ENCODE results near the gene CAMTA1.

Gene CAMTA1

GRCh38 chr1:7319196-7319595 lies 533.9 kb downstream of the CAMTA1 start:
- Histone ChIP-seq H3K9me2 (replicated peaks; ENCODE audit: insufficient read depth, low read length) (no peaks in the 10 kb centered on the region), H2AFZ (ENCODE audit: low read length) (no peak overlapping the region), H3K4me2 (ENCODE audit: low read depth, low read length) (no peak overlapping the region), H3K9ac (ENCODE audit: low read length) (no peak overlapping the region), H3K36me3 (replicated peaks; ENCODE audit: insufficient read depth, low read length) (no peaks in the 10 kb centered on the region), H4K20me1 (ENCODE audit: insufficient read depth, low read length) (no peaks in the 10 kb centered on the region), H3K27ac (ENCODE audit: low read length) (no peak overlapping the region), H3K27me3 (replicated peaks; ENCODE audit: insufficient read depth, low read length) (peaks cover 89% of the 10 kb centered on the region), H3K4me3 (ENCODE audit: low read length) (no peak overlapping the region), H3K79me2 (ENCODE audit: low read length) (no peaks in the 10 kb centered on the region), H3F3A (ENCODE audit: insufficient read depth, low read length) (no peaks in the 10 kb centered on the region), H3K4me1 (ENCODE audit: low read length) (no peaks in the 10 kb centered on the region), H3K9me3 (replicated peaks; ENCODE audit: insufficient read depth, low read length) (no peaks in the 10 kb centered on the region)
- TF ChIP-seq EZH2phosphoT487 (IDR thresholded peaks at IDR 0.05; ENCODE audit: low read length), result no peak
- no peak for TF ChIP-seq EZH2 (optimal IDR thresholded peaks at IDR 0.05; ENCODE audit: low read depth, low read length)
- no peak for DNase-seq

GRCh38 chr1:7320661-7321060 lies 535.4 kb downstream of the CAMTA1 start:
- Histone ChIP-seq H3K9me2 (replicated peaks; ENCODE audit: insufficient read depth, low read length) (no peaks in the 10 kb centered on the region), H4K20me1 (ENCODE audit: insufficient read depth, low read length) (no peaks in the 10 kb centered on the region), H2AFZ (ENCODE audit: low read length) (no peak overlapping the region), H3F3A (ENCODE audit: insufficient read depth, low read length) (no peaks in the 10 kb centered on the region), H3K27me3 (replicated peaks; ENCODE audit: insufficient read depth, low read length) (peaks cover 88% of the 10 kb centered on the region), H3K79me2 (ENCODE audit: low read length) (no peaks in the 10 kb centered on the region), H3K27ac (ENCODE audit: low read length) (no peak overlapping the region), H3K4me3 (ENCODE audit: low read length) (no peak overlapping the region), H3K9ac (ENCODE audit: low read length) (no peak overlapping the region), H3K9me3 (replicated peaks; ENCODE audit: insufficient read depth, low read length) (no peaks in the 10 kb centered on the region), H3K36me3 (replicated peaks; ENCODE audit: insufficient read depth, low read length) (no peaks in the 10 kb centered on the region), H3K4me2 (ENCODE audit: low read depth, low read length) (no peak overlapping the region), H3K4me1 (ENCODE audit: low read length) (no peaks in the 10 kb centered on the region)
- TF ChIP-seq EZH2phosphoT487 (IDR thresholded peaks at IDR 0.05; ENCODE audit: low read length) (no peak), EZH2 (optimal IDR thresholded peaks at IDR 0.05; ENCODE audit: low read depth, low read length) (no peak), CTCF (IDR thresholded peaks at IDR 0.05; ENCODE audit: low read length) (no peak)
- no peak for DNase-seq

DNA sequence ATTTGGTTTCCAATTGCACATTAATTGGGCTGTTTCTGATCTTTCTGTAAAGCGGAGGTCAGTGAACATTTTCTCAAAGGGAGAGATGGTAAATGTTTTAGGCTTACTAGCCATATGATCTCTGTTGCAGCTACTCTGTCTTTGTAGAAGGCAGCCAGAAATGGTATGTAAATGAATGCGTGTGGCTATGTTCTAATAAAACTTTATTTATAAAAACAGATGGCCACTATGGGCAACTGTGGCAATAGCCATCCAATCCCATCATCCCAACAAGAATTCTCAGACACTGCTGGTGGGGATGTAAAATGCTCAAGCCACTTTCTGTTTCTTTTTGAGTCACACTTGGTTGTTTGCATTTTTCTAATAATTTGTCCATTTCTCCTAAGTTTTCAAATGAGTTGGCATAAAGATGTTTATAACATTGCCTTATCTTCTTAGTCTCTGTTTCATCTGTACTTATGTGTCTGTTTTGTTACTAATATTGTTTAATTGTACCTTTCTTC lies 537.1 kb downstream of the CAMTA1 start:
- Histone ChIP-seq H3K27ac (ENCODE audit: low read length) (no peak overlapping the region), H3K9me2 (replicated peaks; ENCODE audit: insufficient read depth, low read length) (no peaks in the 10 kb centered on the region), H3K36me3 (replicated peaks; ENCODE audit: insufficient read depth, low read length) (no peaks in the 10 kb centered on the region), H3K9ac (ENCODE audit: low read length) (no peak overlapping the region), H3K4me1 (ENCODE audit: low read length) (no peaks in the 10 kb centered on the region), H3K9me3 (replicated peaks; ENCODE audit: insufficient read depth, low read length) (no peaks in the 10 kb centered on the region), H2AFZ (ENCODE audit: low read length) (no peak overlapping the region), H3K27me3 (replicated peaks; ENCODE audit: insufficient read depth, low read length) (peaks cover 83% of the 10 kb centered on the region), H3K79me2 (ENCODE audit: low read length) (no peaks in the 10 kb centered on the region), H3F3A (ENCODE audit: insufficient read depth, low read length) (no peaks in the 10 kb centered on the region), H3K4me2 (ENCODE audit: low read depth, low read length) (no peak overlapping the region), H4K20me1 (ENCODE audit: insufficient read depth, low read length) (no peaks in the 10 kb centered on the region), H3K4me3 (ENCODE audit: low read length) (no peak overlapping the region)
- no peak for DNase-seq
- no peak for TF ChIP-seq EZH2phosphoT487 (IDR thresholded peaks at IDR 0.05; ENCODE audit: low read length)
- TF ChIP-seq EZH2 (optimal IDR thresholded peaks at IDR 0.05; ENCODE audit: low read depth, low read length), result no peak
- TF ChIP-seq CTCF (IDR thresholded peaks at IDR 0.05; ENCODE audit: low read length), result no peak

GRCh38 chr1:7322912-7323311 lies 537.7 kb downstream of the CAMTA1 start:
- H3K27me3 ChIP-seq (replicated peaks; ENCODE audit: insufficient read depth, low read length), result peaks cover 83% of the 10 kb centered on the region
- no peaks in the 10 kb centered on the region for H4K20me1 ChIP-seq (ENCODE audit: insufficient read depth, low read length)
- no peaks in the 10 kb centered on the region for H3F3A ChIP-seq (ENCODE audit: insufficient read depth, low read length)
- no peak for TF ChIP-seq CTCF (IDR thresholded peaks at IDR 0.05; ENCODE audit: low read length)
- no peak for TF ChIP-seq EZH2 (optimal IDR thresholded peaks at IDR 0.05; ENCODE audit: low read depth, low read length)
- TF ChIP-seq EZH2phosphoT487 (IDR thresholded peaks at IDR 0.05; ENCODE audit: low read length), result no peak
- H3K9ac ChIP-seq (ENCODE audit: low read length), result no peak overlapping the region
- H3K36me3 ChIP-seq (replicated peaks; ENCODE audit: insufficient read depth, low read length), result no peaks in the 10 kb centered on the region
- H2AFZ ChIP-seq (ENCODE audit: low read length), result no peak overlapping the region
- H3K4me1 ChIP-seq (ENCODE audit: low read length), result no peaks in the 10 kb centered on the region
- no peak overlapping the region for H3K27ac ChIP-seq (ENCODE audit: low read length)
- no peak overlapping the region for H3K4me3 ChIP-seq (ENCODE audit: low read length)
- H3K9me3 ChIP-seq (replicated peaks; ENCODE audit: insufficient read depth, low read length), result no peaks in the 10 kb centered on the region
- no peak for DNase-seq
- no peak overlapping the region for H3K4me2 ChIP-seq (ENCODE audit: low read depth, low read length)
- no peaks in the 10 kb centered on the region for H3K9me2 ChIP-seq (replicated peaks; ENCODE audit: insufficient read depth, low read length)
- no peaks in the 10 kb centered on the region for H3K79me2 ChIP-seq (ENCODE audit: low read length)
